Neural progenitor cell (in vitro differentiated cells): ENCODE results near the gene ZNF827. TPM values are rescaled to one million over a fixed set of nuclear protein-coding genes. Genes with fewer than 3 reads are reported as not detected.

ENCODE experiments used
- DNase-seq: peaks from one replicate; pipeline ENCODE4 v3.0.0-alpha.2; 2016; ENCODE audit warnings: low spot score
- H2AFZ ChIP-seq: fragments of 200-600 bp; sonication (generic); replicated peaks from 2 replicates; pipeline ENCODE4 v1.6.1; 2016; ENCODE audit warnings: antibody characterized with exemption
- H3F3A ChIP-seq: fragments of 200-600 bp; sonication (generic); 2 replicates; pipeline ENCODE4 v1.6.1; 2016; ENCODE audit warnings: antibody characterized with exemption, low read depth
- H3K27ac ChIP-seq: fragments of 200-600 bp; sonication (generic); 2 replicates; pipeline ENCODE4 v1.5.1; 2016; ENCODE audit warnings: mild to moderate bottlenecking
- H3K27me3 ChIP-seq: fragments of 200-600 bp; sonication (generic); 2 replicates; pipeline ENCODE4 v1.6.1; 2016; ENCODE audit warnings: mild to moderate bottlenecking, moderate library complexity
- H3K36me3 ChIP-seq: fragments of 200-600 bp; sonication (generic); 2 replicates; pipeline ENCODE4 v1.5.1; 2016
- H3K4me1 ChIP-seq: fragments of 200-600 bp; sonication (generic); 2 replicates; pipeline ENCODE4 v1.6.1; 2016; ENCODE audit warnings: mixed run types
- H3K4me2 ChIP-seq: fragments of 200-600 bp; sonication (generic); 2 replicates; pipeline ENCODE4 v1.6.1; 2016
- H3K4me3 ChIP-seq: fragments of 200-600 bp; sonication (generic); 2 replicates; pipeline ENCODE4 v1.5.1; 2016
- H3K79me2 ChIP-seq: fragments of 200-600 bp; sonication (generic); 2 replicates; pipeline ENCODE4 v1.6.1; 2016; ENCODE audit warnings: low read depth
- H3K9ac ChIP-seq: fragments of 200-600 bp; sonication (generic); 2 replicates; pipeline ENCODE4 v1.6.1; 2016
- H3K9me3 ChIP-seq: fragments of 200-600 bp; sonication (generic); 2 replicates; pipeline ENCODE4 v1.5.1; 2016; ENCODE audit warnings: low read depth
- H4K20me1 ChIP-seq: fragments of 200-600 bp; sonication (generic); 2 replicates; pipeline ENCODE4 v1.6.1; 2016; ENCODE audit warnings: low read depth
- H3K27ac Mint-ChIP-seq: 3 replicates; pipeline ENCODE4 v1.8.0; 2021; ENCODE audit warnings: mixed read lengths
- H3K27me3 Mint-ChIP-seq: 2 replicates; pipeline ENCODE4 v1.8.0; 2022; ENCODE audit warnings: low read depth, mild to moderate bottlenecking, inconsistent platforms, moderate library complexity, mixed read lengths; ENCODE audit not compliant: insufficient read depth
- H3K36me3 Mint-ChIP-seq: 3 replicates; pipeline ENCODE4 v1.8.0; 2021; ENCODE audit warnings: mixed read lengths
- H3K4me1 Mint-ChIP-seq: 3 replicates; pipeline ENCODE4 v1.8.0; 2021; ENCODE audit warnings: mixed read lengths
- H3K4me3 Mint-ChIP-seq: 3 replicates; pipeline ENCODE4 v1.8.0; 2021; ENCODE audit warnings: mild to moderate bottlenecking, moderate library complexity, mixed read lengths
- H3K9me3 Mint-ChIP-seq: 3 replicates; pipeline ENCODE4 v1.8.0; 2020; ENCODE audit warnings: mixed read lengths
- EZH2 ChIP-seq: fragments of 200-600 bp; sonication (generic); IDR thresholded peaks from 2 replicates; pipeline ENCODE4 v1.6.1; 2017; ENCODE audit warnings: antibody characterized with exemption, mild to moderate bottlenecking, moderate library complexity
- EZH2phosphoT487 ChIP-seq: fragments of 200-600 bp; sonication (generic); IDR thresholded peaks from 2 replicates; pipeline ENCODE4 v1.6.1; 2017; ENCODE audit warnings: antibody characterized with exemption
- total RNA-seq: library from RNA; depleted of rRNA; stranded (reverse); fragments of >200 nt; gene quantifications from 2 replicates; pipeline ENCODE4 v1.2.3, GENCODE V29; 2015; ENCODE audit warnings: low replicate concordance
- TF ChIP-seq, protein P1 (sequence below): fragments of 200-600 bp; sonication (generic); IDR thresholded peaks from 2 replicates; pipeline ENCODE4 v1.5.1; 2017; ENCODE audit warnings: antibody characterized with exemption, mild to moderate bottlenecking

The ZNF827 gene
- total RNA-seq, 1 donor from 2014 or later = 7.7 TPM

DNA sequence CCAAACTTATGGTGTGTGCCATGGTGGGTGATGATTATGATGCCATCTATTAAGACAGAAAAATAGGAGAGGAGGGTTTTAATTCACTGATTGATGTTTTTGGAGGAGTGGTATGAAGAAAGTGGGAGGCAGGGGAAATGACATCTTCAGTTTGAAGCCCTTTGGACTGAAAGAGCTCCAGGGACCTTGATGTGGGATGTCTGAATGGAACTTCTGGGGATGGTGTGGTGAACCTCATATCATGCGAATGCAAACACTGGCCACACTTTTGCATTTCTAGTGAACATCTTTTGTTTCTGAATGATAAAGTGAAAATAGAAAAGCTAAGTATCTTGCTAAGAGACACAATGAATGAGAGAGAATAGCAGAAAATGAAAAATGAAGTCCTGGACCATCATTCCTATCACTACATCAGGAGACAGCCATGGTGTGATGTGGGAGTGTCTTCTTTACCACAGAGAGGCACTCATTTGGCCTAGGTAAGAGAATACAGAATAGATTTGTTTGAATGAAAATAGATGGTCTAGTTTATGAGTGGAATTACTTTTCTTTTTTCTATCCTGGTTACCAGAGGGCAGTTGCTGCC, 123.5 kb downstream of the ZNF827 start:
- Histone ChIP-seq H3K4me2 (no peak overlapping the region), H3K4me3 (no peak overlapping the region), H4K20me1 (no peaks in the 10 kb centered on the region), H2AFZ (no peak overlapping the region), H3K9me3 (no peaks in the 10 kb centered on the region), H3K4me1 (no peaks in the 10 kb centered on the region), H3K79me2 (no peaks in the 10 kb centered on the region), H3K36me3 (no peaks in the 10 kb centered on the region), H3K27ac (no peak overlapping the region), H3F3A (no peaks in the 10 kb centered on the region), H3K9ac (no peak overlapping the region), H3K27me3 (no peaks in the 10 kb centered on the region)
- DNase-seq = no peak
- Mint-ChIP-seq H3K9me3 (peaks cover 7% of the 10 kb centered on the region), H3K36me3 (peaks cover 56% of the 10 kb centered on the region), H3K4me1 (no peaks in the 10 kb centered on the region), H3K27ac (no peak overlapping the region), H3K27me3 (no peaks in the 10 kb centered on the region), H3K4me3 (no peak overlapping the region)
- no peak for TF ChIP-seq EZH2
- no peak for TF ChIP-seq EZH2phosphoT487
- TF ChIP-seq, protein P1, sequence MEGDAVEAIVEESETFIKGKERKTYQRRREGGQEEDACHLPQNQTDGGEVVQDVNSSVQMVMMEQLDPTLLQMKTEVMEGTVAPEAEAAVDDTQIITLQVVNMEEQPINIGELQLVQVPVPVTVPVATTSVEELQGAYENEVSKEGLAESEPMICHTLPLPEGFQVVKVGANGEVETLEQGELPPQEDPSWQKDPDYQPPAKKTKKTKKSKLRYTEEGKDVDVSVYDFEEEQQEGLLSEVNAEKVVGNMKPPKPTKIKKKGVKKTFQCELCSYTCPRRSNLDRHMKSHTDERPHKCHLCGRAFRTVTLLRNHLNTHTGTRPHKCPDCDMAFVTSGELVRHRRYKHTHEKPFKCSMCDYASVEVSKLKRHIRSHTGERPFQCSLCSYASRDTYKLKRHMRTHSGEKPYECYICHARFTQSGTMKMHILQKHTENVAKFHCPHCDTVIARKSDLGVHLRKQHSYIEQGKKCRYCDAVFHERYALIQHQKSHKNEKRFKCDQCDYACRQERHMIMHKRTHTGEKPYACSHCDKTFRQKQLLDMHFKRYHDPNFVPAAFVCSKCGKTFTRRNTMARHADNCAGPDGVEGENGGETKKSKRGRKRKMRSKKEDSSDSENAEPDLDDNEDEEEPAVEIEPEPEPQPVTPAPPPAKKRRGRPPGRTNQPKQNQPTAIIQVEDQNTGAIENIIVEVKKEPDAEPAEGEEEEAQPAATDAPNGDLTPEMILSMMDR = no peak

DNA sequence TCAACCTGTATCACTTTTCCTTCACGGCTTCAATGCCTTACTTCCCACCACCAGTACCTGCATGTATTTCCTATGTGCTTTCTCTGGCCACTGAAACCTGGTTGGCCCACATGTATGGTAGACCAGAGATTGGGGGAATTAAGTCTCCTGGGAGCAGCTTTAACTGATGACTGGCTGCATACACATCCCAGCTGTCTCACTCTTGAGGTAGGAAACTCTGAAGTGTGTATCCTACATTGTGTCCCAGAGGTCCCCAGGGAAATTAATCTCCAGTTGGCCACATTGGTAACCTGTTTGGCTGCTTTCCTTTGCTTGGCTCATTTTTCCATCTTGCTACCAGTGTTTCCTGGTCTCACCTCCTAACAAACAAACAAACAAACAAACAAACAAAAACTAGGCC, 124.4 kb downstream of the ZNF827 start:
- H3K27ac Mint-ChIP-seq = no peak overlapping the region
- Histone ChIP-seq H3K36me3 (no peaks in the 10 kb centered on the region), H3F3A (no peaks in the 10 kb centered on the region), H3K4me3 (no peak overlapping the region), H4K20me1 (no peaks in the 10 kb centered on the region), H3K4me2 (no peak overlapping the region), H3K4me1 (no peaks in the 10 kb centered on the region), H3K27me3 (no peaks in the 10 kb centered on the region), H3K9ac (no peak overlapping the region), H3K27ac (no peak overlapping the region), H3K9me3 (no peaks in the 10 kb centered on the region), H3K79me2 (no peaks in the 10 kb centered on the region), H2AFZ (no peak overlapping the region)
- no peaks in the 10 kb centered on the region for H3K4me1 Mint-ChIP-seq
- no peak for DNase-seq
- H3K4me3 Mint-ChIP-seq = no peak overlapping the region
- peaks cover 63% of the 10 kb centered on the region for H3K36me3 Mint-ChIP-seq
- H3K9me3 Mint-ChIP-seq = peaks cover 11% of the 10 kb centered on the region
- TF ChIP-seq, protein P1 = no peak
- no peak for TF ChIP-seq EZH2
- no peak for TF ChIP-seq EZH2phosphoT487
- H3K27me3 Mint-ChIP-seq = no peaks in the 10 kb centered on the region

DNA sequence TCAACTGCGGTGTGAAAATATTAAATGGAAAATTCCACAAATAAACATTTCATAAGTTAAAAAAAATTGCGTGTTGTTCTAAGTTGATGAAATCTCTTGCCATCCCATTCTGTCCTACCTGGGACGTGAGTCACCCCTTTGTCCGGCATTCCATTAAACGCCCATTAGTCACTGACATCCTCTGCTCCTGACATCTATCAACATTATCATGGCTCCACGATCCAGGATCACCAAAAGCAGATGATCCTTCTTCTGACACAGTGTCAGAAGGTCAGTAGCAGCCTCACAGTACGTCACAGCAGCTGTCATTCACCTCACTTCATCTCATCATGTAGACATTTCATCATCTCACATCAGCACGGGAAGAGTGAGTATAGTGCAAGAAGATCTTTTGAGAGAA, 125.7 kb downstream of the ZNF827 start:
- peaks cover 3% of the 10 kb centered on the region for H3K27me3 Mint-ChIP-seq
- Histone ChIP-seq H3F3A (no peaks in the 10 kb centered on the region), H2AFZ (no peak overlapping the region), H3K9me3 (no peaks in the 10 kb centered on the region), H4K20me1 (no peaks in the 10 kb centered on the region), H3K4me1 (no peaks in the 10 kb centered on the region), H3K4me3 (no peak overlapping the region), H3K79me2 (no peaks in the 10 kb centered on the region), H3K27ac (no peak overlapping the region), H3K9ac (no peak overlapping the region), H3K4me2 (no peak overlapping the region), H3K36me3 (no peaks in the 10 kb centered on the region), H3K27me3 (no peaks in the 10 kb centered on the region)
- DNase-seq = no peak
- peaks cover 14% of the 10 kb centered on the region for H3K9me3 Mint-ChIP-seq
- no peak for TF ChIP-seq EZH2
- TF ChIP-seq EZH2phosphoT487 = no peak
- TF ChIP-seq, protein P1 = no peak
- H3K4me1 Mint-ChIP-seq = peaks cover 6% of the 10 kb centered on the region
- H3K4me3 Mint-ChIP-seq = no peak overlapping the region
- H3K36me3 Mint-ChIP-seq = peaks cover 67% of the 10 kb centered on the region
- H3K27ac Mint-ChIP-seq = no peak overlapping the region
